ENCODE data around the gene PXDN.

DNA sequence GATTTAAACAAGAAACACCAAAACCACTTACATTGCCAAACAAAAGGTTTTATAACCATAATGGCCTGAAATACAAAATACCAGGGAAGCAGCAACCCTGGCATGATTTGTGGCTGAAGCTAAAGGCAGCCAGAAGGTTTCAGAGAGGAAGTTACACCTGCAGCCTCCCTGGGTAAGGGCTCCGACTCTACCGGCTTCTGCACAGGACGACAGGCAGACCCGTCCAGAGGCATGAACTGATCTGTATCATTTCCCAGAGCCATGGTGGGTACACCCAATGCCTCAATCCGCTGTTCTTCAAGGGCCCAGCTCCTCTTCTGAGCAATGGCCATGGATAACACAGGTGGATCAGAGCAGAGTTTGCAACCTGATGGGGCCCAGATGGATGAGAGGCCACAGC lies 71.6 kb downstream of the PXDN start:
- TF ChIP-seq, protein P1, sequence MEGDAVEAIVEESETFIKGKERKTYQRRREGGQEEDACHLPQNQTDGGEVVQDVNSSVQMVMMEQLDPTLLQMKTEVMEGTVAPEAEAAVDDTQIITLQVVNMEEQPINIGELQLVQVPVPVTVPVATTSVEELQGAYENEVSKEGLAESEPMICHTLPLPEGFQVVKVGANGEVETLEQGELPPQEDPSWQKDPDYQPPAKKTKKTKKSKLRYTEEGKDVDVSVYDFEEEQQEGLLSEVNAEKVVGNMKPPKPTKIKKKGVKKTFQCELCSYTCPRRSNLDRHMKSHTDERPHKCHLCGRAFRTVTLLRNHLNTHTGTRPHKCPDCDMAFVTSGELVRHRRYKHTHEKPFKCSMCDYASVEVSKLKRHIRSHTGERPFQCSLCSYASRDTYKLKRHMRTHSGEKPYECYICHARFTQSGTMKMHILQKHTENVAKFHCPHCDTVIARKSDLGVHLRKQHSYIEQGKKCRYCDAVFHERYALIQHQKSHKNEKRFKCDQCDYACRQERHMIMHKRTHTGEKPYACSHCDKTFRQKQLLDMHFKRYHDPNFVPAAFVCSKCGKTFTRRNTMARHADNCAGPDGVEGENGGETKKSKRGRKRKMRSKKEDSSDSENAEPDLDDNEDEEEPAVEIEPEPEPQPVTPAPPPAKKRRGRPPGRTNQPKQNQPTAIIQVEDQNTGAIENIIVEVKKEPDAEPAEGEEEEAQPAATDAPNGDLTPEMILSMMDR (conservative IDR thresholded peaks at IDR 0.05; ENCODE audit: low read length), result no peak
- no peak for TF ChIP-seq EZH2phosphoT487 (IDR thresholded peaks at IDR 0.05; ENCODE audit: borderline replicate concordance)

Data from Loucy (cell line).